Mammary epithelial cell (primary cell): Measurements from ENCODE around the gene P4HA1.

Experiments
- EZH2 ChIP-seq: IDR thresholded peaks from 2 replicates; pipeline ENCODE4 v1.6.1; 2012; ENCODE audit warnings: low read length, inconsistent platforms, borderline replicate concordance
- TF ChIP-seq, protein P1 (sequence below), 2 donors: IDR thresholded peaks in 1 of 2; conservative IDR thresholded peaks in 1 of 2; 2 replicates each; pipeline ENCODE4 v1.5.1; 2011 to 2012; ENCODE audit warnings: inconsistent platforms in 2 of 2, low read length in 2 of 2, mild to moderate bottlenecking in 2 of 2, control low read depth in 1 of 2, low read depth in 1 of 2; ENCODE audit not compliant: insufficient read depth in 1 of 2; ENCODE audit errors: extremely low read depth in 1 of 2

DNA sequence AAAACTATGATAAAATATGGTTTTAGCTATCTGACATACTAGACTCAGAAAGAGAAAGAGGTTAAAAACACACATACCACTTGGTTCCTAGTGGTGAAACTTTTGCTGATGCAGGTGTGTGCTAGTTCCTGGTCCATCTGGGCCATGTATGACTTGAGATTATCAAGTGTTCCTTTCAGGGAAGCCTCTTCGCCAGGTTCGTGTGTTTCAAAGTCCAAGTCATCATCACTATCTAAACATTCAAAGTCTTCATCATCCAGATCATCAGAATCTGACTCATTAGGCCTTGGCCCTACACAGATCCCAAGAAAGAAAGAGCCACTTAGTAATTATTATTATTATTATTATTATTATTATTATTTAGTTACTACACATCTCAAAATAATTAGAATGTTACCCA is 40.0 kb upstream of the P4HA1 start:
- TF ChIP-seq, protein P1, sequence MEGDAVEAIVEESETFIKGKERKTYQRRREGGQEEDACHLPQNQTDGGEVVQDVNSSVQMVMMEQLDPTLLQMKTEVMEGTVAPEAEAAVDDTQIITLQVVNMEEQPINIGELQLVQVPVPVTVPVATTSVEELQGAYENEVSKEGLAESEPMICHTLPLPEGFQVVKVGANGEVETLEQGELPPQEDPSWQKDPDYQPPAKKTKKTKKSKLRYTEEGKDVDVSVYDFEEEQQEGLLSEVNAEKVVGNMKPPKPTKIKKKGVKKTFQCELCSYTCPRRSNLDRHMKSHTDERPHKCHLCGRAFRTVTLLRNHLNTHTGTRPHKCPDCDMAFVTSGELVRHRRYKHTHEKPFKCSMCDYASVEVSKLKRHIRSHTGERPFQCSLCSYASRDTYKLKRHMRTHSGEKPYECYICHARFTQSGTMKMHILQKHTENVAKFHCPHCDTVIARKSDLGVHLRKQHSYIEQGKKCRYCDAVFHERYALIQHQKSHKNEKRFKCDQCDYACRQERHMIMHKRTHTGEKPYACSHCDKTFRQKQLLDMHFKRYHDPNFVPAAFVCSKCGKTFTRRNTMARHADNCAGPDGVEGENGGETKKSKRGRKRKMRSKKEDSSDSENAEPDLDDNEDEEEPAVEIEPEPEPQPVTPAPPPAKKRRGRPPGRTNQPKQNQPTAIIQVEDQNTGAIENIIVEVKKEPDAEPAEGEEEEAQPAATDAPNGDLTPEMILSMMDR (conservative IDR thresholded peaks at IDR 0.05 in 1 of 2, IDR thresholded peaks at IDR 0.05 in 1 of 2; ENCODE audit: extremely low read depth in 1 of 2, insufficient read depth in 1 of 2, low read depth in 1 of 2, low read length in 2 of 2), result no peak
- no peak for TF ChIP-seq EZH2
